Activated CD4-positive, alpha-beta T cell treated with anti-CD3 and anti-CD28 coated beads for 48 hours (primary cell): ENCODE measurements around the gene CERS6.

Experiments used
- DNase-seq: peaks from one replicate; pipeline ENCODE4 v3.0.0-alpha.2; 2020

Gene CERS6

DNA sequence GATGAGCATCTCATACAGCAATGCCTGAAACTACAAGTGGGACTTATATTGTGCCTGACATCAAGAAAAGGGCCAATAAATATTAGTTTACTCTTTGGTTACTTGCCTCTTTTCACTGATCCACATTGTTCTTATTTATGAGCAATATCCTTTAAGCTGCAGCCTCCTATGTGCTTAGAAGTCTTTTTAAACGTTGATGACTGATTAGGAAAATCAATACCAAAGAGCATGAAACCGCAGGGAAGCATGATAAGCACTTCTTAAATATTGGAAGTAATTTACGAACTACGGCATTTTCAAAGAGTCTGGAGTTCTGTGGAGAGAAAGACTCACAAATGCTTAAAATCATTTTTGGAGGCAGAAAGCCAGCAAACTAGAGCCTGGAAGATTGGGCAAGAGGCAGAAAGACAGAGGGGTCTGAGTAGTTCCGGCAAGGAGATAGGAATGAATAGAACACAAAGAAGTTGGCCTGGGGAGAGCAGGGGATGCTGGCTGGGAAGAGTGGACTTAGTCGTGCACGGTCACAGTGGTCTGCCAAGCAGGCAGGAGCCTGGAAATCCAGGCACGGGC is 223.8 kb downstream of the CERS6 start:
- no peak for DNase-seq

GRCh38 chr2:168683996-168684395 is 227.9 kb downstream of the CERS6 start:
- DNase-seq: no peak

GRCh38 chr2:168684921-168685599 is 229.0 kb downstream of the CERS6 start:
- no peak for DNase-seq

DNA sequence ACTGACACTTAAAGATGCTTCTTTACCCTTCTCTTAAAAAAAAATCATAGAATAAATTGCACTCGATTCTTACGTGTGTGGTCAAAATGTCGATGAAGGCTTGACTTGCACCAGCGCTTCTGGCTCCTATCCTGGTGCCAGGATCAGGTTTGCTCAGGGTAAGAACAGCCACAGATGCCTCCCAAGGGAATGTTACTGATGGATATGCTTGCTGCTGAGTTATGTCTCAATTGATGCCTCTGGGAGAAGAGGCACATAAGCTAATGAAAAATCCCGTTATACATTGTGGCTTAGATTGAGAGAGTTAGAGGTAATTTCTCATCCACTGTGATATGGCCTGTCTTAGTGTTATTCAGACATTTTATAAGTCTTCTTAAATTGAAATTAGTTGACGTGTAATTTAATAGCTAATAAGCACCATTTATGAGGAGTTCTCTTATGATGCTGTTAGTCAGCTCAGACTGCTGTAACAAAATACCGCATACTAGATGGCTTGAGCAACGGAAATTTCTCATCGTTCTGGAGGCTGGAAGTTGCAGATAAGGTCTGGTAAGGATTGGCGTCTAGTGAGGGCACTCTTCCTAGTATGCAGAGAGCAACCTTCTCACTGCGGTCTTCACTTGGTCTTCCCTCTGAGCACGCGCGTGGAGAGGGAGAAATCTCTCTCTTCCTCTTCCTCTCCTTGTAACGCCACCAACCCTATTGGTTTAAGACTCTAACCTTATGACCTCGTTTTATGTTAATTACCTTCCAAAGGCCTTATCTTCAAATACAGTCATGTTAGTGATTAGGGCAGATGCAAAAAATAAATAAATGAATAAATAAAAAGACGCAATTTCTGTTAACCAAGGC is 229.8 kb downstream of the CERS6 start:
- DNase-seq: no peak

- no peak for DNase-seq
These were observed 230.6 kb downstream of the CERS6 start for GRCh38 chr2:168686452-168687191.

GRCh38 chr2:168687314-168687713 is 231.2 kb downstream of the CERS6 start:
- DNase-seq: peak; percentile 6

DNA sequence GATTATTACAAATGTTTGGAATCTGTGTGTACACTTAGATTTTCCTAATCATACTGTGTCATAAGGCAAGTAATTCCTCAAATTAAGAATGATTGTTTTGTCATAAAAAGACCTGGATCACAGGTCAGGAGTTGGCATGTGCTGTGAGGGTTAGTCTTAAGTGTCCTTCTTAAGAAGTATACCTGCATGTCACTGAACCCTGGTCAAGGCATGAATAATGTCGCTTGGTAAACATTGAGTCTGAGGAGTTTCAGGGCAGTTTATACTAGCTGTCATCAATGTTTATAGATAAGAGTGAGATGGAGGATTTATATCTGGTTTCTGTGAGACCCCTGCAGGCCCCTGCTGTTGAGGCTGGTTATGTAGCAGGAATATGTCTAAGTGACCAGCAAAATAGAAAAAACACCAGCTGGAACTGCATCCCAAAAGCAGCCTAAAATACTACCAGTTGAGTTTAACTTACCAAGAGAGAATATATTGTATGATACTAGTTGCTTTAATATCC is 234.4 kb downstream of the CERS6 start:
- no peak for DNase-seq

- no peak for DNase-seq
These were observed 235.1 kb downstream of the CERS6 start for GRCh38 chr2:168691221-168691620.

- DNase-seq: no peak
These were observed 236.2 kb downstream of the CERS6 start for GRCh38 chr2:168692132-168692744.

DNA sequence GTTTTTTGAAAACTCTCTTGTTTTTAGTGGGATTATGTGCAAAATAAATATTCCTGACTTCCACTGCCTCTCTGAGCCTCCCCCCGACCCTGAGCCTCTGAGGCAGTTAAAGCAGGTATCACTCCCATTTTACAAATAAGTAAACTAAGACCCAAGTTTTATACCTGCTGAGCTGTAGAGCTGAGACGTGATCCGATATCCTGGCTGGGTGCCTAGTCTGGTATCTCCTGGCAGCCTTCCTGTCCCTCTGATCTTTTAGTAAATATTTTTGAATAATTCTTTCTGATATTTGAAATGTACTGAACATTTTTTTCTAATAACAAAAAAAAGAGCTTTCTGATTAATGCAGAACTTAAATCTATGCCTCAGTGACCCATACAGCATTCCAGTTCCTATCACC is 238.1 kb downstream of the CERS6 start:
- DNase-seq: no peak

GRCh38 chr2:168694866-168695265 is 238.8 kb downstream of the CERS6 start:
- DNase-seq: no peak

GRCh38 chr2:168697668-168698121 is 241.6 kb downstream of the CERS6 start:
- no peak for DNase-seq

DNA sequence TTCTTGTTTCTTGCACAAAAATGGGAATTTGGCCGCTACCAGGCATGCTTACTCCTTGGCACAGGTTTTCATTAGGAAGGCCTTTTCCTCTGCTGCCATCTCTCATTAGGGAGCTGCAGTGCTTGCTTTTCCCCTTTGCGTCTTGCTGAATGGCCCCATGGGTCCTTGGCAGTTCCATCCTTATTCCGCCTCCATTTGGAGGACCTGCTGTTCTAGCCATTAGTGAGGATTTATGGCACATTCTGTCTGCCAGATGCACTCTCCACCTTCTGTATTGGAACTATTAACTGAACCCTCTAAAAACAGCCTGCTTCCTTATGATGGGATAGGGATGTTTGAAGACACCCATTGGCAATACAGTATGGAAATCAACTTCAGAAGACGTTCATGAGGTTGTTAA is 242.9 kb downstream of the CERS6 start:
- DNase-seq: no peak

DNA sequence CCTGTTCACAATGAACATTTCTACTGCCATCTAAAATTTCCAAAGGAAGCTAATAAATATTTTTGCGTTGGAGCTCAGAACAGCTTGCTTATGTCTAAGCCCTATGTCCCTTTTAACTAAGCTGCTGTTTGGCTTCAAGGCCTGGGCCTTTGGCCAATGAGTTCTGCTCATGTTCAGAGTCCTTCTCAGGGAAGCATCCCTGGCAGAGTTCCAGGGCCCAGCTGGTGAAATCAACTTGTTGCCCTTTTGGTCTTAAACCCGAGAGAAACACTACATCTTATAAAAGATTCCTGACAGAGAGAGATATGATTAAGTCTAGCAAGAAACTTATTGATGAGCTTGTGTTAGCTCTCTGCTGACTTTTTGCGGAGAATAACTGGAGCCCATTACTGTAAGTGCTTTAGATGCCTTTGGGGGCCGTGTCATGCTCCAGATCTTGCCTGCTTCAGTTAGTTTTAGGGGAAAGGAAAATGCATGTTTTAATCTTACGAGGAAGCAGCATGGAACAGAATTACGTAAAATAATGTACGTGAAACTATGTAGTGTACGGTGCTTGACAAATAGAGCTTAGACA is 243.9 kb downstream of the CERS6 start:
- DNase-seq: no peak

GRCh38 chr2:168700615-168701245 is 244.7 kb downstream of the CERS6 start:
- DNase-seq: no peak

DNA sequence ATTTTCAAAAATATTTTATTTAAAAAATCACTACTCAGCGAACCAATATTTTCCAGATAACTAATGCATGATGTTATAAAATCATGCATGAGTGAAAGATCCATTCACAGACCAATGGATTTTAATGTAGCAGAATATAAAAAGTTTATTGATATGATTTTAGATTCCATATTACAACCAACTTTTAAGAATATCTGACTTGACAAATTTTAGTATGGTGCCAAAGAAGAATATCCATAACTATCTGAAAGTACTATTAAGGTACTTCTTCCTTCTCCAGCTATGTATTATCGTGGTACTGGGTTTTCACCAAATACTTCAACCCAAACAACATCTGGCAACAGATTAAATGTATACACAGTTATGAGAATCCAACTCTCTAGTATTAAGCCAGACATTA is 246.5 kb downstream of the CERS6 start:
- no peak for DNase-seq

DNA sequence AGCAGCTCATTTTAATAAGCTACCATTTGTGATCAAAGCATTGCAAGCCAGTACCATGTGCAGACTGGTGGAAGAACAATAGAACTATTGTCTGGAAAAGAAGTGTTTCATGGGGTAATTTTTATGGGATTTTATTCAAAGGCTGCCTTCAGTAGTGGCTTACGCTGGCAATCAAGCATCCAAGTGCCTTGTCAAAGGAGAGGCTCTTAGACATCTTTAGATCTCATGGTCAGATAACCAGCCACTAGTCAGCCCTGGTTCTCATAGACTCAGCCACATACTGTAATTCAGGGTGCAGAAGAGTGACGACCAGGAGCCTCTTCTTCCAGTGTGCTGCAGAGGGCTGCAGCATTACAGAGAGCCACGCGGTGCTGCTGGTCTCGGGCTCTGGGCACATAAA is 247.9 kb downstream of the CERS6 start:
- DNase-seq: no peak

GRCh38 chr2:168705534-168706470 is 249.7 kb downstream of the CERS6 start:
- DNase-seq: no peak

DNA sequence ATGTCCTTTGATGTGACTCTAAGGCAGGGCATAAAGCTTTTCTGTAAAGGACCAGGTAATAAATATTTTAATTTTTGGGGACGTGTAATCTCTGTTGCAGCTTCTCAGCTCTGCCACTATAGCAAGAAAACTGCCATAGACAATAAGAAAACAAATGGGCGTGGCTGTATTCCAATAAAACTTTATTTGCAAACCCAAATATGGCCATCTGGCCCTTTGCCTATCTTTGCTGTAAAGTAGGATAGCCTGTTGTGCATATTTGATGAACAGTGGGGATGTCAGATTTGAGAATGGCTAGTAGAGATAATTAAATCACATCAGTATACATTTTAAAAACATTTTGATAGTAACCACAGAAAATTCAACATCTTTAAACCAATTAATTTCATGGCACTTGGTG is 250.7 kb downstream of the CERS6 start:
- DNase-seq: no peak

GRCh38 chr2:168708080-168708479 is 252.0 kb downstream of the CERS6 start:
- DNase-seq: no peak
